Measurements from ENCODE around the gene TLCD5. TPM values are rescaled to one million over a fixed set of nuclear protein-coding genes. Genes with fewer than 3 reads are reported as not detected.
A peak's percentile ranks its signal among the peaks of the same experiment; 100 is the strongest.

TLCD5 gene
- total and polyA plus RNA-seq, 4 donors: 2.0 to 10.8 (median 3.1) TPM

- TF ChIP-seq, protein P1, sequence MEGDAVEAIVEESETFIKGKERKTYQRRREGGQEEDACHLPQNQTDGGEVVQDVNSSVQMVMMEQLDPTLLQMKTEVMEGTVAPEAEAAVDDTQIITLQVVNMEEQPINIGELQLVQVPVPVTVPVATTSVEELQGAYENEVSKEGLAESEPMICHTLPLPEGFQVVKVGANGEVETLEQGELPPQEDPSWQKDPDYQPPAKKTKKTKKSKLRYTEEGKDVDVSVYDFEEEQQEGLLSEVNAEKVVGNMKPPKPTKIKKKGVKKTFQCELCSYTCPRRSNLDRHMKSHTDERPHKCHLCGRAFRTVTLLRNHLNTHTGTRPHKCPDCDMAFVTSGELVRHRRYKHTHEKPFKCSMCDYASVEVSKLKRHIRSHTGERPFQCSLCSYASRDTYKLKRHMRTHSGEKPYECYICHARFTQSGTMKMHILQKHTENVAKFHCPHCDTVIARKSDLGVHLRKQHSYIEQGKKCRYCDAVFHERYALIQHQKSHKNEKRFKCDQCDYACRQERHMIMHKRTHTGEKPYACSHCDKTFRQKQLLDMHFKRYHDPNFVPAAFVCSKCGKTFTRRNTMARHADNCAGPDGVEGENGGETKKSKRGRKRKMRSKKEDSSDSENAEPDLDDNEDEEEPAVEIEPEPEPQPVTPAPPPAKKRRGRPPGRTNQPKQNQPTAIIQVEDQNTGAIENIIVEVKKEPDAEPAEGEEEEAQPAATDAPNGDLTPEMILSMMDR (IDR thresholded peaks at IDR 0.05; ENCODE audit: control extremely low read depth, extremely low read depth): no peak
- ATAC-seq (ENCODE audit: insufficient read depth, low FRiP score): peak; percentile 85
- Histone ChIP-seq H3K36me3 (ENCODE audit: control insufficient read depth in 4 of 4, insufficient read depth in 4 of 4, low read length in 4 of 4) (no peaks in the 10 kb centered on the region), H3K9me3 (ENCODE audit: control insufficient read depth in 4 of 4, insufficient read depth in 3 of 4, low read length in 3 of 4) (no peaks in the 10 kb centered on the region), H3K9ac (ENCODE audit: insufficient read depth in 1 of 2, low read length in 2 of 2) (peak within 1 kb of the TSS; percentile 93 to 95), H3K4me1 (ENCODE audit: control insufficient read depth in 5 of 5, insufficient read depth in 5 of 5, low read length in 5 of 5) (peaks cover 0 to 47% (median 14%) of the 10 kb centered on the region in 5 donors), H3K4me3 (peak within 1 kb of the TSS; percentile 94), H3K27ac (ENCODE audit: low read depth in 1 of 2, low read length in 1 of 2) (peak within 1 kb of the TSS; percentile 97 to 99), H3K27me3 (ENCODE audit: control insufficient read depth in 3 of 3, insufficient read depth in 3 of 3, low read length in 2 of 3) (no peaks in the 10 kb centered on the region)
- WGBS, 2 donors: 0% methylated on average over 65 to 92 of the region's 92 CpGs
- peak; percentile 97 to 99 (median 98) for DNase-seq
Measured at GRCh38 chr11:120335908-120336640, 11.0 kb downstream of the TLCD5 start, which contains the start of gene ARHGEF12. Gene ARHGEF12 (plus strand): TSS chr11:120336413. CDS start chr11:120337244, 831 bp downstream.

GRCh38 chr11:120336641-120337354 lies 11.7 kb downstream of the TLCD5 start:
- Histone ChIP-seq H3K27ac (ENCODE audit: low read depth in 1 of 2, low read length in 1 of 2) (peak overlapping the region; percentile 96 to 99), H3K9ac (ENCODE audit: insufficient read depth in 1 of 2, low read length in 2 of 2) (peak overlapping the region; percentile 87 to 93), H3K4me1 (ENCODE audit: control insufficient read depth in 5 of 5, insufficient read depth in 5 of 5, low read length in 5 of 5) (peaks cover 0 to 40% (median 17%) of the 10 kb centered on the region in 5 donors), H3K27me3 (ENCODE audit: control insufficient read depth in 3 of 3, insufficient read depth in 3 of 3, low read length in 2 of 3) (no peaks in the 10 kb centered on the region), H3K36me3 (ENCODE audit: control insufficient read depth in 4 of 4, insufficient read depth in 4 of 4, low read length in 4 of 4) (no peaks in the 10 kb centered on the region), H3K4me3 (peak overlapping the region; percentile 94), H3K9me3 (ENCODE audit: control insufficient read depth in 4 of 4, insufficient read depth in 3 of 4, low read length in 3 of 4) (no peaks in the 10 kb centered on the region)
- TF ChIP-seq, protein P1 (IDR thresholded peaks at IDR 0.05; ENCODE audit: control extremely low read depth, extremely low read depth): no peak
- ATAC-seq (ENCODE audit: insufficient read depth, low FRiP score) (peak; percentile 31), DNase-seq (peak; percentile 64 to 73 (median 68))
- WGBS, 2 donors: 1% methylated on average over 43 to 56 of the region's 56 CpGs

- H3K36me3 ChIP-seq (ENCODE audit: control insufficient read depth in 4 of 4, insufficient read depth in 4 of 4, low read length in 4 of 4): no peaks in the 10 kb centered on the region
- DNase-seq (peak; percentile 31 to 72 (median 49)), ATAC-seq (ENCODE audit: insufficient read depth, low FRiP score) (no peak)
- TF ChIP-seq, protein P1 (IDR thresholded peaks at IDR 0.05; ENCODE audit: control extremely low read depth, extremely low read depth): no peak
- no peaks in the 10 kb centered on the region for H3K27me3 ChIP-seq (ENCODE audit: control insufficient read depth in 3 of 3, insufficient read depth in 3 of 3, low read length in 2 of 3)
- H3K4me3 ChIP-seq: peak overlapping the region; percentile 94
- H3K9me3 ChIP-seq (ENCODE audit: control insufficient read depth in 4 of 4, insufficient read depth in 3 of 4, low read length in 3 of 4): no peaks in the 10 kb centered on the region
- peak overlapping the region; percentile 87 to 93 for H3K9ac ChIP-seq (ENCODE audit: insufficient read depth in 1 of 2, low read length in 2 of 2)
- peak overlapping the region; percentile 96 to 99 for H3K27ac ChIP-seq (ENCODE audit: low read depth in 1 of 2, low read length in 1 of 2)
- H3K4me1 ChIP-seq (ENCODE audit: control insufficient read depth in 5 of 5, insufficient read depth in 5 of 5, low read length in 5 of 5): peaks cover 0 to 34% (median 13%) of the 10 kb centered on the region in 5 donors
- 12 to 21% methylated on average over 18 of the region's 18 CpGs for WGBS, 2 donors
Measured at GRCh38 chr11:120337355-120338106, 12.4 kb downstream of the TLCD5 start.

Data from lung (tissue), 12 donors.